ENCODE data around the gene ILDR1. TPM values are rescaled to one million over a fixed set of nuclear protein-coding genes. Genes with fewer than 3 reads are reported as not detected.

The ILDR1 gene
- total RNA-seq, 1 experiment from 2014 or later, result 2.3 TPM

- peaks cover 38% of the 10 kb centered on the region for H3K4me1 Mint-ChIP-seq
- peaks cover 13% of the 10 kb centered on the region for H3K36me3 Mint-ChIP-seq
- no peak overlapping the region for H3K4me3 Mint-ChIP-seq
- ChIA-PET POLR2A (no interaction called here), CTCF (interaction anchor here (0.9 kb wide), 1 partner anchor 10 kb away, joined by 3 read pairs; no protein-coding TSS in a partner anchor)
- H3K9me3 Mint-ChIP-seq, result peaks cover 6% of the 10 kb centered on the region; the same call in 1 of the 2 replicates
- ATAC-seq (no peak), DNase-seq (ENCODE audit: low spot score) (no peak)
- H3K27me3 Mint-ChIP-seq (ENCODE audit: low read depth), result no peaks in the 10 kb centered on the region
- H3K27ac Mint-ChIP-seq, result no peak overlapping the region
- TF ChIP-seq MXD4 (CRISPR knock-in tag; IDR thresholded peaks at IDR 0.05; ENCODE audit: borderline replicate concordance), result no peak
- TF ChIP-seq PREB (CRISPR knock-in tag; IDR thresholded peaks at IDR 0.05; ENCODE audit: borderline replicate concordance), result no peak
- no peak for TF ChIP-seq KAT7 (CRISPR knock-in tag; IDR thresholded peaks at IDR 0.05; ENCODE audit: borderline replicate concordance)
- no peak for TF ChIP-seq STAT6 (CRISPR knock-in tag; conservative IDR thresholded peaks at IDR 0.05; ENCODE audit: low read depth)
- no peak for TF ChIP-seq PRDM15 (CRISPR knock-in tag; IDR thresholded peaks at IDR 0.05)
- no peak for TF ChIP-seq ATF3 (CRISPR knock-in tag; conservative IDR thresholded peaks at IDR 0.05)
- TF ChIP-seq GRHL2 (CRISPR knock-in tag; IDR thresholded peaks at IDR 0.05; ENCODE audit: insufficient replicate concordance, severe bottlenecking), result no peak
- TF ChIP-seq AFF4 (CRISPR knock-in tag; IDR thresholded peaks at IDR 0.05; ENCODE audit: borderline replicate concordance), result no peak
- no peak for TF ChIP-seq ZNF263 (CRISPR knock-in tag; IDR thresholded peaks at IDR 0.05; ENCODE audit: low read depth)
- no peak for TF ChIP-seq TEAD4 (CRISPR knock-in tag; IDR thresholded peaks at IDR 0.05)
- no peak for TF ChIP-seq JAZF1 (CRISPR knock-in tag; IDR thresholded peaks at IDR 0.05)
- TF ChIP-seq SP1 (CRISPR knock-in tag; conservative IDR thresholded peaks at IDR 0.05), result no peak
- no peak for TF ChIP-seq E2F4 (CRISPR knock-in tag; IDR thresholded peaks at IDR 0.05; ENCODE audit: borderline replicate concordance, low read depth)
- TF ChIP-seq ZNF671 (CRISPR knock-in tag; IDR thresholded peaks at IDR 0.05), result no peak
Measured at GRCh38 chr3:121941592-121941991, 80.5 kb downstream of the ILDR1 start.

All from WTC11 (cell line).